GM21526 (cell line): ENCODE measurements around the gene FIS1.
"Not testable (repeated sequence)": the region's sequence is repeated elsewhere in the genome, so short reads cannot be mapped to it uniquely, and the experiment has no call there.

Experiments used
- ATAC-seq: cut with Tn5 transposase; IDR thresholded peaks from one replicate; pipeline ENCODE4 v1.9.1; 2021; ENCODE audit warnings: moderate library complexity; ENCODE audit not compliant: unreplicated experiment, low FRiP score

Gene FIS1

GRCh38 chr7:101208794-101209193 is 36.1 kb downstream of the FIS1 start:
- no peak for ATAC-seq

GRCh38 chr7:101207459-101207858 is 37.4 kb downstream of the FIS1 start:
- ATAC-seq: no peak

GRCh38 chr7:101206665-101207042 is 38.2 kb downstream of the FIS1 start:
- ATAC-seq: no peak

DNA sequence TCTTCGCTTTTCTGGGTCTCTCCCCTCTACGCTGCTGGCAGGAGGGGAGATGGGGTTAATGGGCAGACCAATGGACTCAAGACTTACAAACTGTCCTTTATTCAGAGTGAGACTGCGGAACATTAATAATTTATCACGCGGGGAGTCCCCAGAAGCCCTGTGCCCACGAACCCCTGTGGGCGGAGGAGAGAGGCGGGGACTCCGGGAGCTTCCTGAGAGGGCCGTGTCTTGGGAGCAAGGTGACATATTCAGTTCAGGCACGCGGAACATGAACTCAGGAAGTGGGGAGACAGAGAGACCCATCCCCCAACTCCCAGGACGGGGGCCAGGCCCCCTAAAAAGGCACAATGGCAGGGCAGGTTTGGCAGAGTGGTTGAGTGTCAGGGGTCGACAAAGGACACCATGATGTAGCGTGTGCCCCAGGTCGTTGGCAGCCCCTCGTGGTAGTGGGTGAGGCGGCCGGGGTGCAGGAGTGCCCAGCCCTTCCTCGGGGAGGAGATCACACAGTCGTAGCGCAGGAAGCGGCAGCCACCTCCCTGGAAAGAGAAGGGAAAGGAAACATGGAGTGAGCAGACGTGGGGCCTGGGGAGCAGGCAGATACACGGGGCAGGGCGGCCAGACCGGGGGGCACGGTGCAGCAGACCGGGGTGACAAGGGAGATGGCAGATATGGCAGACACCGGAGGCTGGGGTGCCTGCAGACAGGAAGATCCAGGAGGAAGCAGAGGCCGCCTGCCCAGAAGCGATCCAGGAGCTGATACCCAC is 38.8 kb downstream of the FIS1 start:
- no peak for ATAC-seq

DNA sequence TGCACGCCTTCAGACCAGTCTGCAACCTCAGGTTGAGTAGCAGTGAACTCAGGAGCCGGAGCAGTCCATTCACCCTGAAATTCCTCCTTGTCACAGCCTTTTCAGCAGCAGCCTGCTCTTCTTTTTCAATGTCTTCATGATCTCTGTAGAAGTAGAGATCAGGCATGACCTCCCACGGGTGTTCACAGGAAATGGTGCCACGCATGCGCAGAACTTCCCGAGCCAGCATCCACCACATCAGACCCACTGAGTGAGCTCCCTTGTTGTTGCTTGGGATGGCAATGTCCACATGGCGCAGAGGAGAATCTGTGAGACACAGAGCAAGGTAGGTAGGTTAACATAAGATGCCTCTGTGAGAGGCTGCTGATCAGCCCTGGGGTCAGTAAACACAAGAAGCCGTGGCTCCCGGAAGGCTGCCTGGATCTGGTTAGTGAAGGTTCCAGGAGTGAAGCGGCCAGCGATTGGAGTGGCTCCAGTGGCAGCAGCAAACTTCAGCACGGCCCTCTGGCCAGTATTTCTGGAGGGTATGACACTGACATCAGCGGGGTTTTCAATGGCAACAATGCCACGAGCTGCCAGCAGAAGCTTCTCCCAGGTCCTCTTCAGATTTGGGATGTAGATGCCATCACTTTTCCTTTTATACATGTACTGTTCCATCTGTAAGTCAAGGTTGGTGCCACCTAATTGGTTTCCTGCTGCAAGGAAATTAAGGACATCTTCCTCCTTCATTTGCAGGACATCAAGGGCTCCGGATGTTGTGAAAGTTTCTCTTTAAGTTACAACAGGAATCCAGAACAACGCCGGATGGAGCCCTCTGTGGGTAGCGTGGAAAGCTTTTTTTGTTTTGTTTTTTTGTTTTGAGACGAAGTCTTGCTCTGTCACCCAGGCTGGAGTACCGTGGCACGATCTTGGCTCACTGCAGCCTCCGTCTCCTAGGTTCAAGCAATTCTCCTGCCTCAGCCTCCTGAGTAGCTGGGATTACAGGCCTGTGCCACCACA is 40.8 kb downstream of the FIS1 start:
- ATAC-seq: not testable (repeated sequence)

DNA sequence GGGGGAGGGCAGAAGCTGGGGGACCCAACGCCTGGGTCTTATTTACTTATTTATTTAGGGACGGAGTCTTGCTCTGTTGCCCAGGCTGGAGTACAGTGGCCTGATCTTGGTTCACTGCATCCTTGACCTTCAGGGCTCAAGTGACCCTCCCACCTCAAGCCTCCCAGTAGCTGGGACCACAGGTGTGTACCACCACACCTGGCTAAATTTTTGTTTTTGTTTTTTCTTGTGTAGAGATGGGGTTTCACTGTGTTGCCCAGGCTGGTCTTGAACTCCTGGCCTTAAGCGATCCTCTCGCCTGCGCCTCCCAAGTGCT is 42.3 kb downstream of the FIS1 start:
- no peak for ATAC-seq

DNA sequence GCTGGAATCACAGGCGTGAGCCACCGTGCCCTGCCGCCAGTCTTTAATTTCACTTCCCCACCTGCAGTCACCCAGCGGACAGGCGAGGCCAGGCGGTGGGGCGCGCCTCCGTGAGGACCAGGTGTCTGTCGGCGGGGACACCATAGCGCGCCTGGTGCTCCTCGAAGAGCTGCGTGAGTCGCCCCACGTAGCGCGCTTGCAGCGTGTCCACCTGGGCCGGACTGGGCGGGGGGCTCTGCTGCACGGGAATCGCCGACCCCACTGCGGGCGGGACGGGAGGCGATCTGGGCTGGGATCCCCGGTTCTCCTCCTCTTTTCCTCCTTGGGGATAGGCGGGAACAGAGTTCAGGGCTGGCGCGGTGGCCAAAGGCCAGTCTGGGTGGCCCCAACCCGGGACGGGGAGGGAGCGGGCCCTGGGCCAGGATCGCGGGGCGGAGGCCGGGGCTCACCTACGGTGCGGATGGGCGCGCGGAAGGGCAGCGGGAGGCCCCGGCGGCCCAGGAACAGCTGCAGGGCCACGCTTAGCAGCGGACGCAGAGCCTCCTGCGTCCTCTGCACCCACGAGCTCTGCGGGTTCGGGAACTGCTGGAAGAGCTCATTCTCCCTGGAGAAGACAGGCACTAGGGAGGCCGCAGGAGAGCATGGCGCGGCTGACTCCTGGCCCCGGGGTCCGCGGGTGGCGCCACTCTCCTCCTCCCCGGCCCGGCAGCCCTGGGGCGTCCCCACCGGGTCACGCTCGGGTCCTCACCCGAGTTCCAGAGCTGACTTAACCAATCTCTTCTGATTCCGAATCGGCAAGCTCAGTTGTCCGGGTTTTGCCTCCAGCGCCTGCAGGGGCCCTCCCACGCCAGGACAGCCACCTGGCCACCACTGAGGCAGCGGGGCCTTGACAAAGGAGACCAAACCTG is 42.9 kb downstream of the FIS1 start:
- ATAC-seq: no peak

GRCh38 chr7:101200862-101201599 is 43.9 kb downstream of the FIS1 start, which contains the start of gene MOGAT3:
Gene MOGAT3 (minus strand): TSS chr7:101201036. CDS start chr7:101200854, 182 bp downstream.
- ATAC-seq: no peak

GRCh38 chr7:101200504-101200861 is 44.4 kb downstream of the FIS1 start:
- no peak for ATAC-seq

DNA sequence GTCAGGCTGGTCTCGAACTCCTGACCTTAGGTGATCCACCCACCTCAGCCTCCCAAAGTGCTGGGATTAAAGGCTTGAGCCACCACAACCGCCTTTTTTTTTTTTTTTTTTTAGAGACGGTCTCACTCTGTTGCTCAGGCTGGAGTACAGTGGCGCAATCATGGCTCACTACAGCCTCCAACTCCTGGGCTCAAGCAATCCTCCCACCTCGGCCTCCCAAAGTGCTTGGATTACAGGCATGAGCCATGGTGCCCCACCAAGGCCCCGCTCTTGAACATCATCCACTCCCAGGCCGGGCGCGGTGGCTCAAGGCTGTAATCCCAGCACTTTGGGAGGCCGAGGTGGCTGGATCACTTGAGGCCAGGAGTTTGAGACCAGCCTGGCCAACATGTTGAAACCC is 45.4 kb downstream of the FIS1 start:
- ATAC-seq: not testable (repeated sequence)

GRCh38 chr7:101198476-101198875 is 46.4 kb downstream of the FIS1 start:
- ATAC-seq: no peak

GRCh38 chr7:101197991-101198390 is 46.9 kb downstream of the FIS1 start:
- no peak for ATAC-seq

- no peak for ATAC-seq
Measured at GRCh38 chr7:101195884-101196283, 49.0 kb downstream of the FIS1 start.
